GM12891 (cell line): ENCODE measurements around the gene FRMPD4.

Source experiments
- POLR2A ChIP-seq: IDR thresholded peaks from 2 replicates; pipeline ENCODE4 v1.6.1; 2011; ENCODE audit warnings: low read depth, low read length, control low read depth
- POLR2AphosphoS5 ChIP-seq: IDR thresholded peaks from 2 replicates; pipeline ENCODE4 v1.6.1; 2011; ENCODE audit warnings: low read depth, low read length, control low read depth
- TAF1 ChIP-seq: IDR thresholded peaks from 2 replicates; pipeline ENCODE4 v1.6.1; 2011; ENCODE audit warnings: low read depth, low read length, control low read depth

GRCh38 chrX:12225107-12225506 lies 86.8 kb downstream of the FRMPD4 start:
- TF ChIP-seq POLR2AphosphoS5: no peak
- no peak for TF ChIP-seq TAF1
- TF ChIP-seq POLR2A: no peak
